Activated CD4-positive, alpha-beta T cell treated with anti-CD3 and anti-CD28 coated beads, Interleukin-2, amount 50 U/mL, for 1 hour (primary cell): Measurements from ENCODE around the gene NET1.

Source experiments
- DNase-seq: peaks from one replicate; pipeline ENCODE4 v3.0.0-alpha.2; 2020

The NET1 gene

DNA sequence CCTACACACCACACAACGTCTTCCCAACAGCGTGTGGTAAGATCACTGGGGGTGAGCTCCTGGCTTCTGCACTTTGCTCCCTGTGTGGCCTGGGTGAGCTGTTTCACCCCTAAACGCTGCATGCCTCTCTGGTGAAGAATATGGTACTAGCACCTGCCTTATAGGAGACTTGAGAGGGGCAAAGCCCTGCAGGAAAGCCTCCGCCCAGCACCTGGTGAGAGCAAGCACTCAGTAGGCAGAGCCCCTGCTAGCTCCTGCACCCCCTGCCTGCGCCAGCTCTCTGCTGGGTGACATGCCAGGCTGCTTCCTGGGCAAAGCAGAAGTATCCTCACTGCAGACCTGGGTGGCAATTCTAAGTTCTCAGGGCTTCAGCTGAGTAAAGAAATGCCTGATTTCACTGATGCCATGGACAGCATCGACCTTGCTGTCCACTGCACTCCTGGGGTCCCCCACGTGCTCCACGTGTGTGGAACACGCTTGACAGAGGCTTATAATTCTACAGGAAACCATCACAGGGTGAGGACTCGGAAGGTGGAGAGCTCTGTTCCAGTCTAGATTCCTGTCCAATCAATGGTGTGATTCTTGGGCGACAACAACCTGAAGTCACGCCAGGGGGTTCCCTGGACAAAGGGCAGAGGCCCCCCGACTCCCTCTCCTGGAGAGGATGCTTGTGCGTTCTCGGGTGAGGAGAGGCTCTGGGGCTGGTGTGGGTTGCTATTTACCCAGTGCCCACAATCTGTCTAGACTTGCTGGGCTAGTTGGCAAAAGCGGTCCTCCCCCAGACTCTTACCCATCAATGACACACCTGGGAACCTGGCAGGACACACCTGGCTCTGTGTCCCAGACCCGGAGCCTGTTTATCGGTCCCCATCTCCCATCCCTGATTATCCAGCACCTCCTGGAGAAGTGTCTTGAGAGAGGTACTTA lies 92.1 kb downstream of the NET1 start:
- no peak for DNase-seq

DNA sequence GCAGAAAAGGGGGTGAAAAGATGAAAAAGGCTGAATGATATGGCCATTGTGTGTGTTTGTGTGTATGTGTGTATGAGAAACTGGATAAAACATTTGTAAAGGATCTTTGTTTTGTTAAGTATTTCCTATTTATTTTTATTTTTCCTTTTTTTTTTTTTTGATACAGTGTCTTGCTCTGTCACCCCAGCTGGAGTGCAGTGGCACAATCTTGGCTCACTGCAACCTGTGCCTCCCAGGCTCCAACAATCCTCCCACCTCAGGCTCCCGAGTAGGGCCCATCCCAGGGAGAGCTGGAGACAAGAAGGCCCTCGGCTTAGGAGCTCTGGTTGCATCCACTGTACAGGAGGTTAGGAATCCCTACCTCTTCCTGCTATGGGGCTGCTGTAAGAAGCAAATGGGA lies 93.9 kb downstream of the NET1 start:
- no peak for DNase-seq

DNA sequence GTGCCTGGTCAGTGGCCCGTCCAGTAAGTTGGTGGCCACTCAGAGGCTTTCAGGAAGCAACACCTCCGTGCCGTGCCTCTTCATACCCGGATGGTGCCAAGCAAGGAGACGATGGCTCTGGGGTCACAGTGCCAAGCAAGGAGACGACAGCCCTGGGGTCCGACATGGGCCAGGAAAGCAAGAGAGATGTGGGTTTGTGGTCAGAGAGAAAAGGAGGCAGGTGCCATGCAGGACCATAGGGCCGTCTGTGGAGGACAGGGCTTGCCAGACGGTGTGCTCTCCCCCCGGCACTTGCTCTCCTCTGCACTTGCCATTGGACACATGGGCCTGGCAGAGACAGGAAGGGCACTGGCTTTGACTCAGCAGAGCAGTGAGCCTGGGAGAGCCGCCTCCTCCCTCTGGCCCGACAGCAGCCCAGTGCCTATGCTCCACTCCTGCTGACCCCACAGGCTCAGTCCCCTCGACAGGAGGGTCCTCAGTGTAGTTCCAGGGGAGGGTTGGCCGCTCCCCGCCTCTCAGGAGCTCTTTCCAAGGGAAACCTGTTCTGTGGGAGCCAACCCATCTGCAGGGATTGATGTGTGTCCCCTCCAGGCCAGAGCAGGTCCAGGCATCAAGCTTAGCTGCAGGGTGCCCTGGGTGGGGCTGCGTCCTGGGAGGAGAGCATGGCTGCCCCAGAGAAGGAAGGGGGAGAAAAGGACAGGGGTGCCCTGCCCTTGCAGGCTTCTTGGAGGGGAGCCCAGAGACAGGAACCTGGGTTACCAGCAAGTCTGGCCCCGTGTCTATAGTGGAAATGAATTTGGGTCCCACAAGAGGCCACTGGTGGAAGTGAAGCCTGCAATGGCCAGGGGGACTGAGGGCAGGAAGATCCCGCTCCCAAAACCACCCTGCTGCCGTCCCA lies 94.6 kb downstream of the NET1 start:
- DNase-seq = no peak

DNA sequence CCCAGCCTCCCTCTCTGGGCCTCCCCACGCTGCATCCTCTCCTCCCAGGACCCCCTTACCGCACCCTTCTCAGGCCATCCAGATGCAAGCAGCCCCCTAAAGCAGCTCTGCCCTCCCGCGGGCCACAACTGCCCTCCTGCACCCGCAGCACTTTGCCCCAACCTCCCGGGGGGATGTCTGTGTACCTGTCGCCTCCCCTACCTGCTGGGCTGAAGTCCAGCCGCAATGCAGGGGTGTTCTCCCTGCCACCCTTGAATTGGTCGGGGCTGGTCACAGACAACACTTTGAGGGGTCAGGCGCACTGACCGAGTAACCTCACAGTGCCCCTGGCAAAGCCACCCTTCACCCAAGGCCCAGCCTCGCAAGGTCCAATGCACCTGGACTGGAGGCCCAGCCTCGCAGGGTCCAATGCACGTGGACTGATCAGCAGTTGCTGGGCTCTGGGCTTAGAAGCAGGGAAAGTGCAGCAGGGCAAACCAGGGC lies 95.3 kb downstream of the NET1 start:
- no peak for DNase-seq

DNA sequence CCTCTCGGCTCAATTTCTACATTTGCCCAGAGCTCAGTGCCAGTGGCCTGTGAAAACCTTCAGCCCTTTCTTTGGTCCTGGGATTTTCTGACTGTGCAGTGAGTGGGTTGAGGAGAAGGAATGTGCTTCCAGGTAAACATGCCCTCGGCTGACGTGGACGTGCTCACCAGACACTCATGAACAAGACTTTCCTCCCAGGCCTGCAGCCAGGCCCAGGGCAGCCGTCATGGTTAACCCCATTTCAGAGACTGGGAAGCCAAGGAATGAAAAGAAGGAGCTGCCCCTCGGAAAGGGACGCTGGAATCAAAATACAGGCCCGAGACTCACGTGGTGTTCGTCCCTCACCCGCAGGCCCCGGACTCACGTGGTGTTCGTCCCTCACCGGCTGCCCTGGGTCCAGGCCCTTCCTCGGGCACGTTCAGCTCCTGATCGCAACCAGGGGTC lies 95.8 kb downstream of the NET1 start:
- no peak for DNase-seq
